Measurements from ENCODE around the gene BNC2. TPM values are rescaled to one million over a fixed set of nuclear protein-coding genes. Genes with fewer than 3 reads are reported as not detected.
A peak's percentile ranks its signal among the peaks of the same experiment; 100 is the strongest.

BNC2 gene
- total and polyA plus RNA-seq, 2 experiments from 2014 or later: 13.8 to 18.5 TPM

DNA sequence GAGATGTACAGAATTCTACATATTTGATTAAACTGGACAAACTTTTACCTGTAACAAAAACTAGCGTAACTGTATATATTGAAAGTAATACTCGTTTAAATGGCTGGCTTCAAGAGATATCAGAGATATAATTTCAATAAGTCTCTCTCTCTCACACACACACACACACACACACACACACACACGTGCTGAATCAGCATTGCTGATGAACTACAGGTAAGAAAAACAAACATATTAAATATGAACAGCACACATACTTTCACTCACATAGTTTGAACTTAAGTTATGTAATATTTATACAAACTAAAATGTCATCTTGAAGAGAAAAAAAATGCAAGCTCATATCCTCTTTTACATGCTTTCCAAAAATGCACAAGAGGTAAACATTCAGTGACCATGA, 145.4 kb downstream of the BNC2 start:
- peaks cover 69% of the 10 kb centered on the region for H3K4me1 ChIP-seq (ENCODE audit: insufficient read depth)
- WGBS, 2 experiments (ENCODE audit: low coverage in 1 of 2, low lambda C conversion rate in 2 of 2, missing lambda C conversion rate in 2 of 2): 87 to 92% methylated on average over 3 of the region's 3 CpGs
- 0 out of 2 replicates have a peak overlapping the region, but pooled peaks have one; percentile 89 for H3K27ac ChIP-seq
- no peaks in the 10 kb centered on the region for H3K27me3 ChIP-seq (replicated peaks; ENCODE audit: insufficient read depth)
- H3K9ac ChIP-seq: no peak overlapping the region
- H3F3A ChIP-seq (ENCODE audit: insufficient read depth): peaks cover 48% of the 10 kb centered on the region
- TF ChIP-seq EZH2 (IDR thresholded peaks at IDR 0.05; ENCODE audit: insufficient read depth, poor library complexity, severe bottlenecking): no peak
- TF ChIP-seq EZH2phosphoT487 (IDR thresholded peaks at IDR 0.05; ENCODE audit: insufficient read depth, low read depth): no peak
- no peaks in the 10 kb centered on the region for H3K9me3 ChIP-seq (ENCODE audit: low read depth)
- peak overlapping the region; percentile 91 for H3K4me2 ChIP-seq (ENCODE audit: unreplicated experiment)
- H4K20me1 ChIP-seq (ENCODE audit: insufficient read depth): no peaks in the 10 kb centered on the region
- H2AFZ ChIP-seq: no peak overlapping the region
- no peak overlapping the region for H3K4me3 ChIP-seq
- in situ Hi-C loops (cut with MboI): no loop called here
- no peaks in the 10 kb centered on the region for H3K36me3 ChIP-seq (ENCODE audit: low read depth)
- H3K79me2 ChIP-seq (ENCODE audit: insufficient read depth): peaks cover 81% of the 10 kb centered on the region
- no peaks in the 10 kb centered on the region for H3K9me2 ChIP-seq (ENCODE audit: insufficient read depth)
- DNase-seq: no peak

DNA sequence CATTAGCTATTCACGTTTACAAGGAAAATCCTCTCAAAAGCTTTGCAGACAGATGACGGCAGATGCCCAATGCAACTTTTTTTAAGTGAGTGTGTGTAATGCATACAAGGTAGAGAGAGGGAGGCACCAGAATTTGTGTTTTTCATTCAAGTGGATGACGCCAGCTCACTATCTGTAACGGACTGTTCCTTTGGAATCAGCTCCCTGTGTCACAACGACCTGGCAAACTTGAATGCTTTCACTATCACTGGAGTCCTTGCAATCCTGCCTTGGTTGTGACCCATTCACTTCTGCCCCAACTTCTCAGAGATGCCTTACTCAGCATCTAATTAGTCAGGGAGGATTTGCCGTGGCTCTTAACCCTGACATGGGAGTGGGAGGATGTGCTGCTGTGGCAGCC, 148.5 kb downstream of the BNC2 start:
- Histone ChIP-seq H4K20me1 (ENCODE audit: insufficient read depth) (no peaks in the 10 kb centered on the region), H3K4me1 (ENCODE audit: insufficient read depth) (peaks cover 81% of the 10 kb centered on the region), H3K36me3 (ENCODE audit: low read depth) (0 out of 2 replicates have a peak, but pooled peaks cover under 1% of the 10 kb centered on the region), H3K9ac (peak overlapping the region; percentile 63), H3K79me2 (ENCODE audit: insufficient read depth) (peaks cover 59% of the 10 kb centered on the region), H3K4me2 (ENCODE audit: unreplicated experiment) (peak overlapping the region; percentile 91), H3K9me3 (ENCODE audit: low read depth) (no peaks in the 10 kb centered on the region), H3K27ac (peak overlapping the region; percentile 71), H2AFZ (peak overlapping the region; percentile 48), H3K9me2 (ENCODE audit: insufficient read depth) (no peaks in the 10 kb centered on the region), H3F3A (ENCODE audit: insufficient read depth) (peaks cover 69% of the 10 kb centered on the region), H3K4me3 (peak overlapping the region; percentile 64), H3K27me3 (replicated peaks; ENCODE audit: insufficient read depth) (no peaks in the 10 kb centered on the region)
- WGBS, 2 experiments (ENCODE audit: low coverage in 1 of 2, low lambda C conversion rate in 2 of 2, missing lambda C conversion rate in 2 of 2): 3 to 4% methylated on average over 6 of the region's 6 CpGs
- in situ Hi-C loops (cut with MboI): no loop called here
- no peak for TF ChIP-seq EZH2 (IDR thresholded peaks at IDR 0.05; ENCODE audit: insufficient read depth, poor library complexity, severe bottlenecking)
- TF ChIP-seq EZH2phosphoT487 (IDR thresholded peaks at IDR 0.05; ENCODE audit: insufficient read depth, low read depth): no peak
- DNase-seq: peak; percentile 91

DNA sequence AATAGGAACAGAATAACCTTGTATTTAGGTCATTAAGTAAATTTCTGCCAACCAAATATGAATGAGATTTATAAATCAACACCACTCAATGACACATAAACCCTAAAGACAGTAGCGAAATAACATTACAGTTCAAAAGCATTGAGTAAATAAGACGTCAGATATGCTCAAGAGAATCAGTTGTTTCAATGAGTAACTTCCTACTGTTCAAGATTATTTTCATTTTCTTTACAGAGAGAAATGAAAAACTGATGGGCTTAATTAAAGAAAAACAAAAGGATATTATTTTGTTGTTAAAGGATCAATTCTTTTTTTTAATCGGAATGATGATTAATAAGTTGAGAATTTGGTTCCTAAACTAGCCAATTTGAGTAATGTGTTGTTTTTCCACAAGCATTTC, 150.1 kb downstream of the BNC2 start:
- Histone ChIP-seq H3K4me2 (ENCODE audit: unreplicated experiment) (peak overlapping the region; percentile 91), H3K4me1 (ENCODE audit: insufficient read depth) (peaks cover 80% of the 10 kb centered on the region), H3K27me3 (replicated peaks; ENCODE audit: insufficient read depth) (no peaks in the 10 kb centered on the region), H2AFZ (no peak overlapping the region), H3K9me2 (ENCODE audit: insufficient read depth) (no peaks in the 10 kb centered on the region), H3K36me3 (ENCODE audit: low read depth) (0 out of 2 replicates have a peak, but pooled peaks cover 7% of the 10 kb centered on the region), H4K20me1 (ENCODE audit: insufficient read depth) (no peaks in the 10 kb centered on the region), H3F3A (ENCODE audit: insufficient read depth) (peaks cover 70% of the 10 kb centered on the region), H3K4me3 (peak overlapping the region; percentile 14; the same call in 1 of the 2 replicates), H3K27ac (no peak overlapping the region; the same call in 1 of the 2 replicates), H3K79me2 (ENCODE audit: insufficient read depth) (peaks cover 63% of the 10 kb centered on the region), H3K9ac (no peak overlapping the region), H3K9me3 (ENCODE audit: low read depth) (no peaks in the 10 kb centered on the region)
- TF ChIP-seq EZH2 (IDR thresholded peaks at IDR 0.05; ENCODE audit: insufficient read depth, poor library complexity, severe bottlenecking) (no peak), EZH2phosphoT487 (IDR thresholded peaks at IDR 0.05; ENCODE audit: insufficient read depth, low read depth) (peak; percentile 67; the same call in 1 of the 2 replicates)
- WGBS, 2 experiments (ENCODE audit: low coverage in 1 of 2, low lambda C conversion rate in 2 of 2, missing lambda C conversion rate in 2 of 2): 39% methylated on average over 3 of the region's 3 CpGs
- in situ Hi-C loops (cut with MboI): no loop called here
- peak; percentile 47 for DNase-seq

DNA sequence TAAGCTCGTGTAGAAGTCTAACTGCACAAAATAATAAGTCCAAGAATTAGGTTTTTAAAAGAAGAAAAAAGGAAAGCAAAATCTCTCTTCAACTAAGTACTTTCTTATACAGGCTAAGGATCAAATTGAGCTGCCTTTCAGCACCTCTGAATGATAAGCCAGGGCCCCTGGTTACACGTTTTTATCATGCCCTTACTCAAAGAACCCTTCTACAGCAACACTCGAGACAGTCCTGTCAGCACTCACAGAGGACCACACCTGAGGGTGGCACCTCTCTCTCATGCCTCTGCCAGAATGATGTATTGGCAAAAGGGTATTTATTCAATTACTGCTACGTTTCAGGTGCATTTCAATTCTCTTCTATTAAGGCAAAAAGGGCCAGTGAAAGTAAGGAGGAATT, 150.5 kb downstream of the BNC2 start:
- DNase-seq: no peak
- TF ChIP-seq EZH2 (IDR thresholded peaks at IDR 0.05; ENCODE audit: insufficient read depth, poor library complexity, severe bottlenecking) (no peak), EZH2phosphoT487 (IDR thresholded peaks at IDR 0.05; ENCODE audit: insufficient read depth, low read depth) (no peak)
- no peak overlapping the region for H2AFZ ChIP-seq
- H3K9me2 ChIP-seq (ENCODE audit: insufficient read depth): no peaks in the 10 kb centered on the region
- 0 out of 2 replicates have a peak, but pooled peaks cover 7% of the 10 kb centered on the region for H3K36me3 ChIP-seq (ENCODE audit: low read depth)
- H3K9me3 ChIP-seq (ENCODE audit: low read depth): no peaks in the 10 kb centered on the region
- 50 to 53% methylated on average over 4 of the region's 4 CpGs for WGBS, 2 experiments (ENCODE audit: low coverage in 1 of 2, low lambda C conversion rate in 2 of 2, missing lambda C conversion rate in 2 of 2)
- peaks cover 80% of the 10 kb centered on the region for H3K4me1 ChIP-seq (ENCODE audit: insufficient read depth)
- H3K4me2 ChIP-seq (ENCODE audit: unreplicated experiment): peak overlapping the region; percentile 91
- in situ Hi-C loops (cut with MboI): no loop called here
- no peaks in the 10 kb centered on the region for H4K20me1 ChIP-seq (ENCODE audit: insufficient read depth)
- H3K4me3 ChIP-seq: 0 out of 2 replicates have a peak overlapping the region, but pooled peaks have one; percentile 14
- H3K9ac ChIP-seq: no peak overlapping the region
- H3F3A ChIP-seq (ENCODE audit: insufficient read depth): peaks cover 70% of the 10 kb centered on the region
- H3K79me2 ChIP-seq (ENCODE audit: insufficient read depth): peaks cover 58% of the 10 kb centered on the region
- no peak overlapping the region for H3K27ac ChIP-seq
- H3K27me3 ChIP-seq (replicated peaks; ENCODE audit: insufficient read depth): no peaks in the 10 kb centered on the region

Data from GM23248 (cell line).